GM23338 (cell line): ENCODE results near the gene CLOCK. TPM values are rescaled to one million over a fixed set of nuclear protein-coding genes. Genes with fewer than 3 reads are reported as not detected.

ENCODE experiments used
- CREB1 ChIP-seq: fragments of 250-450 bp; sonication (Bioruptor Pico); IDR thresholded peaks from 2 replicates; pipeline ENCODE4 v1.5.0; 2020; ENCODE audit warnings: low read depth, mild to moderate bottlenecking, moderate library complexity
- EZH2 ChIP-seq: fragments of 200-600 bp; sonication (generic); IDR thresholded peaks from one replicate; pipeline ENCODE4 v1.8.0; 2017; ENCODE audit warnings: antibody characterized with exemption, mild to moderate bottlenecking, low read depth; ENCODE audit not compliant: unreplicated experiment
- POLR2AphosphoS5 ChIP-seq: IDR thresholded peaks from 2 replicates; pipeline ENCODE4 v1.6.1; 2016; ENCODE audit warnings: antibody characterized with exemption, low read depth
- STAT1 ChIP-seq: IDR thresholded peaks from one replicate; pipeline ENCODE4 v1.6.1; 2016; ENCODE audit warnings: antibody characterized with exemption; ENCODE audit not compliant: unreplicated experiment
- ZNF114 ChIP-seq: fragments of 250-450 bp; sonication (Bioruptor Pico); IDR thresholded peaks from 2 replicates; pipeline ENCODE4 v1.5.0; 2020; ENCODE audit warnings: mild to moderate bottlenecking, moderate library complexity
- ZNF331 ChIP-seq: fragments of 250-450 bp; sonication (Bioruptor Pico); IDR thresholded peaks from 2 replicates; pipeline ENCODE4 v1.5.0; 2020; ENCODE audit warnings: low read depth, mild to moderate bottlenecking, moderate library complexity
- polyA plus RNA-seq: library from polyadenylated mRNA; unstranded; fragments of >200 nt; fragmentation: Nextera tagmentation; extraction: Ambion mirVana; gene quantifications from 2 replicates; pipeline ENCODE4 v1.2.1, GENCODE V29; 2016
- total RNA-seq: library from RNA; depleted of rRNA; stranded (reverse); fragments of >200 nt; shearing (Covaris generic); gene quantifications from 2 replicates; pipeline ENCODE4 v1.2.3, GENCODE V29; 2014
- TF ChIP-seq, protein P1 (sequence below): fragments of 250-450 bp; sonication (Bioruptor Pico); IDR thresholded peaks from 2 replicates; pipeline ENCODE4 v1.5.0; 2020; ENCODE audit warnings: mild to moderate bottlenecking, moderate library complexity
- TF ChIP-seq, protein P2 (sequence below): IDR thresholded peaks from 2 replicates; pipeline ENCODE4 v1.6.1; 2016; ENCODE audit warnings: antibody characterized with exemption
- TF ChIP-seq, protein P3 (sequence below), 2 experiments: fragments of 200-600 bp in 1 of 2; sonication (generic) in 1 of 2; conservative IDR thresholded peaks; 2 replicates each; pipeline versions ENCODE4 v1.5.1 to v1.6.1; 2016 to 2017; ENCODE audit warnings: antibody characterized with exemption in 2 of 2, low read depth in 2 of 2, mild to moderate bottlenecking in 2 of 2, moderate library complexity in 1 of 2

Gene CLOCK
- total and polyA plus RNA-seq, 2 experiments from 2014 or later, result 17.1 to 28.8 TPM

DNA sequence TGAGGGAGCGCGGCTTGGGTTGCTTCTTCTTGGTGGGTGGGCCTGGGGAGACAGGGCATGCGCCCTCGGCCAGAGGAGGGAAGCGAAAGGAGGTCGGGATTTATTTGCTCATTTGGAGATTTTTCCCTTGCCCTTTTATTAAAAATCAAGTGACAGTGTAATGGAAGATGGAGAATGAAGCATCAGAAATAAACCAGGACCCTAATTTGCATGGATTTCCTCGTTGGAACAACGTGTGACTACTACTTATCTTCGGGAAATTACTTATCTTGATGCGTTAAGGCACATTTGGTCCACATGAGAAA is 709 bp upstream of the CLOCK start (continued):
- TF ChIP-seq, protein P1, sequence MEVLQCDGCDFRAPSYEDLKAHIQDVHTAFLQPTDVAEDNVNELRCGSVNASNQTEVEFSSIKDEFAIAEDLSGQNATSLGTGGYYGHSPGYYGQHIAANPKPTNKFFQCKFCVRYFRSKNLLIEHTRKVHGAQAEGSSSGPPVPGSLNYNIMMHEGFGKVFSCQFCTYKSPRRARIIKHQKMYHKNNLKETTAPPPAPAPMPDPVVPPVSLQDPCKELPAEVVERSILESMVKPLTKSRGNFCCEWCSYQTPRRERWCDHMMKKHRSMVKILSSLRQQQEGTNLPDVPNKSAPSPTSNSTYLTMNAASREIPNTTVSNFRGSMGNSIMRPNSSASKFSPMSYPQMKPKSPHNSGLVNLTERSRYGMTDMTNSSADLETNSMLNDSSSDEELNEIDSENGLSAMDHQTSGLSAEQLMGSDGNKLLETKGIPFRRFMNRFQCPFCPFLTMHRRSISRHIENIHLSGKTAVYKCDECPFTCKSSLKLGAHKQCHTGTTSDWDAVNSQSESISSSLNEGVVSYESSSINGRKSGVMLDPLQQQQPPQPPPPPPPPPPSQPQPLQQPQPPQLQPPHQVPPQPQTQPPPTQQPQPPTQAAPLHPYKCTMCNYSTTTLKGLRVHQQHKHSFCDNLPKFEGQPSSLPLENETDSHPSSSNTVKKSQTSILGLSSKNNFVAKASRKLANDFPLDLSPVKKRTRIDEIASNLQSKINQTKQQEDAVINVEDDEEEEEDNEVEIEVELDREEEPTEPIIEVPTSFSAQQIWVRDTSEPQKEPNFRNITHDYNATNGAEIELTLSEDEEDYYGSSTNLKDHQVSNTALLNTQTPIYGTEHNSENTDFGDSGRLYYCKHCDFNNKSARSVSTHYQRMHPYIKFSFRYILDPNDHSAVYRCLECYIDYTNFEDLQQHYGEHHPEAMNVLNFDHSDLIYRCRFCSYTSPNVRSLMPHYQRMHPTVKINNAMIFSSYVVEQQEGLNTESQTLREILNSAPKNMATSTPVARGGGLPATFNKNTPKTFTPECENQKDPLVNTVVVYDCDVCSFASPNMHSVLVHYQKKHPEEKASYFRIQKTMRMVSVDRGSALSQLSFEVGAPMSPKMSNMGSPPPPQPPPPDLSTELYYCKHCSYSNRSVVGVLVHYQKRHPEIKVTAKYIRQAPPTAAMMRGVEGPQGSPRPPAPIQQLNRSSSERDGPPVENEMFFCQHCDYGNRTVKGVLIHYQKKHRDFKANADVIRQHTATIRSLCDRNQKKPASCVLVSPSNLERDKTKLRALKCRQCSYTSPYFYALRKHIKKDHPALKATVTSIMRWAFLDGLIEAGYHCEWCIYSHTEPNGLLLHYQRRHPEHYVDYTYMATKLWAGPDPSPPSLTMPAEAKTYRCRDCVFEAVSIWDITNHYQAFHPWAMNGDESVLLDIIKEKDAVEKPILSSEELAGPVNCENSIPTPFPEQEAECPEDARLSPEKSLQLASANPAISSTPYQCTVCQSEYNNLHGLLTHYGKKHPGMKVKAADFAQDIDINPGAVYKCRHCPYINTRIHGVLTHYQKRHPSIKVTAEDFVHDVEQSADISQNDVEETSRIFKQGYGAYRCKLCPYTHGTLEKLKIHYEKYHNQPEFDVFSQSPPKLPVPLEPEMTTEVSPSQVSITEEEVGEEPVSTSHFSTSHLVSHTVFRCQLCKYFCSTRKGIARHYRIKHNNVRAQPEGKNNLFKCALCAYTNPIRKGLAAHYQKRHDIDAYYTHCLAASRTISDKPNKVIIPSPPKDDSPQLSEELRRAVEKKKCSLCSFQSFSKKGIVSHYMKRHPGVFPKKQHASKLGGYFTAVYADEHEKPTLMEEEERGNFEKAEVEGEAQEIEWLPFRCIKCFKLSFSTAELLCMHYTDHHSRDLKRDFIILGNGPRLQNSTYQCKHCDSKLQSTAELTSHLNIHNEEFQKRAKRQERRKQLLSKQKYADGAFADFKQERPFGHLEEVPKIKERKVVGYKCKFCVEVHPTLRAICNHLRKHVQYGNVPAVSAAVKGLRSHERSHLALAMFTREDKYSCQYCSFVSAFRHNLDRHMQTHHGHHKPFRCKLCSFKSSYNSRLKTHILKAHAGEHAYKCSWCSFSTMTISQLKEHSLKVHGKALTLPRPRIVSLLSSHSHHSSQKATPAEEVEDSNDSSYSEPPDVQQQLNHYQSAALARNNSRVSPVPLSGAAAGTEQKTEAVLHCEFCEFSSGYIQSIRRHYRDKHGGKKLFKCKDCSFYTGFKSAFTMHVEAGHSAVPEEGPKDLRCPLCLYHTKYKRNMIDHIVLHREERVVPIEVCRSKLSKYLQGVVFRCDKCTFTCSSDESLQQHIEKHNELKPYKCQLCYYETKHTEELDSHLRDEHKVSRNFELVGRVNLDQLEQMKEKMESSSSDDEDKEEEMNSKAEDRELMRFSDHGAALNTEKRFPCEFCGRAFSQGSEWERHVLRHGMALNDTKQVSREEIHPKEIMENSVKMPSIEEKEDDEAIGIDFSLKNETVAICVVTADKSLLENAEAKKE (CRISPR knock-in tag), result no peak
- no peak for TF ChIP-seq EZH2
- TF ChIP-seq, protein P2, sequence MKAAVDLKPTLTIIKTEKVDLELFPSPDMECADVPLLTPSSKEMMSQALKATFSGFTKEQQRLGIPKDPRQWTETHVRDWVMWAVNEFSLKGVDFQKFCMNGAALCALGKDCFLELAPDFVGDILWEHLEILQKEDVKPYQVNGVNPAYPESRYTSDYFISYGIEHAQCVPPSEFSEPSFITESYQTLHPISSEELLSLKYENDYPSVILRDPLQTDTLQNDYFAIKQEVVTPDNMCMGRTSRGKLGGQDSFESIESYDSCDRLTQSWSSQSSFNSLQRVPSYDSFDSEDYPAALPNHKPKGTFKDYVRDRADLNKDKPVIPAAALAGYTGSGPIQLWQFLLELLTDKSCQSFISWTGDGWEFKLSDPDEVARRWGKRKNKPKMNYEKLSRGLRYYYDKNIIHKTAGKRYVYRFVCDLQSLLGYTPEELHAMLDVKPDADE, result no peak
- TF ChIP-seq, protein P3, sequence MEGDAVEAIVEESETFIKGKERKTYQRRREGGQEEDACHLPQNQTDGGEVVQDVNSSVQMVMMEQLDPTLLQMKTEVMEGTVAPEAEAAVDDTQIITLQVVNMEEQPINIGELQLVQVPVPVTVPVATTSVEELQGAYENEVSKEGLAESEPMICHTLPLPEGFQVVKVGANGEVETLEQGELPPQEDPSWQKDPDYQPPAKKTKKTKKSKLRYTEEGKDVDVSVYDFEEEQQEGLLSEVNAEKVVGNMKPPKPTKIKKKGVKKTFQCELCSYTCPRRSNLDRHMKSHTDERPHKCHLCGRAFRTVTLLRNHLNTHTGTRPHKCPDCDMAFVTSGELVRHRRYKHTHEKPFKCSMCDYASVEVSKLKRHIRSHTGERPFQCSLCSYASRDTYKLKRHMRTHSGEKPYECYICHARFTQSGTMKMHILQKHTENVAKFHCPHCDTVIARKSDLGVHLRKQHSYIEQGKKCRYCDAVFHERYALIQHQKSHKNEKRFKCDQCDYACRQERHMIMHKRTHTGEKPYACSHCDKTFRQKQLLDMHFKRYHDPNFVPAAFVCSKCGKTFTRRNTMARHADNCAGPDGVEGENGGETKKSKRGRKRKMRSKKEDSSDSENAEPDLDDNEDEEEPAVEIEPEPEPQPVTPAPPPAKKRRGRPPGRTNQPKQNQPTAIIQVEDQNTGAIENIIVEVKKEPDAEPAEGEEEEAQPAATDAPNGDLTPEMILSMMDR (conservative IDR thresholded peaks at IDR 0.05; ENCODE audit: low read depth in 2 of 2), result no peak
- TF ChIP-seq POLR2AphosphoS5, result no peak
- TF ChIP-seq STAT1, result no peak
- no peak for TF ChIP-seq ZNF331
- TF ChIP-seq ZNF114 (CRISPR knock-in tag), result no peak
- TF ChIP-seq CREB1 (CRISPR knock-in tag), result no peak
